Right lobe of liver (tissue), 6 donors: ENCODE data around the gene MED15. TPM values are rescaled to one million over a fixed set of nuclear protein-coding genes. Genes with fewer than 3 reads are reported as not detected.
"Not testable (repeated sequence)": the region's sequence is repeated elsewhere in the genome, so short reads cannot be mapped to it uniquely, and the experiment has no call there.

Source experiments
- ATAC-seq, 4 donors: fragments of 200-7000 bp; cut with Tn5 transposase; one replicate each; pipeline ENCODE4 v1.9.1; 2020; ENCODE audit warnings: mild to moderate bottlenecking in 4 of 4, moderate library complexity in 4 of 4
- DNase-seq, 3 donors: peaks; one replicate each; pipeline ENCODE4 v3.0.0-alpha.2; 2020
- H3K27ac ChIP-seq, 3 donors: fragments of 200-600 bp; one replicate each; pipeline ENCODE4 v1.8.0; 2022
- H3K27me3 ChIP-seq, 2 donors: fragments of 200-600 bp; one replicate each; pipeline ENCODE4 v1.8.0; 2022
- H3K36me3 ChIP-seq, 4 donors: fragments of 200-600 bp; sonication (generic) in 1 of 4; one replicate each; pipeline versions ENCODE4 v1.5.1 to v1.8.0; 2017 to 2022; ENCODE audit warnings: control low read depth in 1 of 4
- H3K4me1 ChIP-seq, 4 donors: fragments of 200-600 bp; sonication (generic) in 1 of 4; one replicate each; pipeline versions ENCODE4 v1.5.1 to v1.8.0; 2017 to 2022; ENCODE audit warnings: control low read depth in 1 of 4
- H3K4me3 ChIP-seq, 3 donors: fragments of 200-600 bp; one replicate each; pipeline ENCODE4 v1.8.0; 2022
- H3K9me3 ChIP-seq, 4 donors: fragments of 200-600 bp; sonication (generic) in 1 of 4; one replicate each; pipeline versions ENCODE4 v1.5.1 to v1.8.0; 2017 to 2022; ENCODE audit warnings: control low read depth in 1 of 4
- CTCF ChIP-seq, 4 donors: fragments of 200-600 bp in 3 of 4; fragments of 450-650 bp in 1 of 4; IDR thresholded peaks; one replicate each; pipeline versions ENCODE4 v1.5.1 to v1.8.0; 2016 to 2022; ENCODE audit warnings: antibody characterized with exemption in 4 of 4, mild to moderate bottlenecking in 2 of 4
- POLR2A ChIP-seq: fragments of 450-650 bp; IDR thresholded peaks from one replicate; pipeline ENCODE4 v1.6.1; 2017; ENCODE audit warnings: antibody characterized with exemption, mild to moderate bottlenecking
- WGBS: methylation state at CpG from one replicate; pipeline ENCODE4 v1.1.6; 2018; ENCODE audit warnings: low coverage, low lambda C conversion rate; ENCODE audit not compliant: insufficient coverage; ENCODE audit errors: missing lambda C conversion rate; 5-methylcytosine and 5-hydroxymethylcytosine counted together
- intact Hi-C, 2 donors: fragments of 100-400 bp; cut with DNase I; formaldehyde crosslinking; loops; one replicate each; pipeline versions ENCODE4 v1.11.2 to v1.14.1; 2022
- total RNA-seq, 6 experiments: library from RNA; depleted of rRNA in 2 of 6; stranded (reverse); fragments of >200 nt in 2 of 6; fragmentation: NEBNext Ultra II Directional in 3 of 6; extraction: Animal tissue kit (Norgen Biotek cat#: 25700) in 3 of 6; gene quantifications; one replicate each; pipeline versions ENCODE4 v1.1.0 to v1.2.4, GENCODE V29; 2016 to 2023
- donor health status: DM: no; HTN: yes; CAD: no.
- donor health status: DM: no; HTN: no; CAD: no.
- donor health status: DM: no; HTN: no; CAD: no.
- donor health status: DM: no; HTN: yes; CAD: no.
- donor health status: DM: no; HTN: yes; CAD: no.

The MED15 gene
- total RNA-seq, 6 experiments from 2014 or later, result 15.7 to 34.7 (median 23.6) TPM

GRCh38 chr22:20618488-20618887 is 111.1 kb downstream of the MED15 start:
- no peaks in the 10 kb centered on the region for H3K27me3 ChIP-seq
- DNase-seq (no peak), ATAC-seq (no peak)
- intact Hi-C loops, result loop anchor here in 1 of 2 donors (10.0 kb wide), 1 partner anchor 126 kb away; no protein-coding TSS in a partner anchor
- TF ChIP-seq CTCF (IDR thresholded peaks at IDR 0.05) (no peak), POLR2A (no peak)
- WGBS, result 86% methylated on average over 1 of the region's 4 CpGs
- no peaks in the 10 kb centered on the region for H3K4me1 ChIP-seq
- H3K36me3 ChIP-seq, result no peaks in the 10 kb centered on the region
- H3K9me3 ChIP-seq, result no peaks in the 10 kb centered on the region
- no peak overlapping the region for H3K4me3 ChIP-seq
- H3K27ac ChIP-seq, result no peak overlapping the region

GRCh38 chr22:20619045-20619892 is 111.9 kb downstream of the MED15 start:
- 87% methylated on average over 6 of the region's 8 CpGs for WGBS
- Histone ChIP-seq H3K27me3 (no peaks in the 10 kb centered on the region), H3K4me3 (no peak overlapping the region), H3K4me1 (no peaks in the 10 kb centered on the region), H3K27ac (no peak overlapping the region), H3K9me3 (no peaks in the 10 kb centered on the region), H3K36me3 (no peaks in the 10 kb centered on the region)
- intact Hi-C loops, result loop anchor here in 1 of 2 donors (10.0 kb wide), 1 partner anchor 126 kb away; no protein-coding TSS in a partner anchor
- TF ChIP-seq POLR2A (no peak), CTCF (IDR thresholded peaks at IDR 0.05) (no peak)
- DNase-seq (no peak), ATAC-seq (no peak)

- not testable (repeated sequence) for H3K4me1 ChIP-seq, H3K36me3 ChIP-seq, H3K27ac ChIP-seq, H3K27me3 ChIP-seq, DNase-seq, ATAC-seq, H3K4me3 ChIP-seq, H3K9me3 ChIP-seq
- intact Hi-C loops, result loop anchor here in 1 of 2 donors (10.0 kb wide), 1 partner anchor 125 kb away; no protein-coding TSS in a partner anchor
- WGBS, result 100% methylated on average over 1 of the region's 1 CpG
Measured at GRCh38 chr22:20619893-20620194, 112.4 kb downstream of the MED15 start.

- Histone ChIP-seq H3K4me3 (no peak overlapping the region), H3K27ac (no peak overlapping the region), H3K36me3 (no peaks in the 10 kb centered on the region), H3K27me3 (no peaks in the 10 kb centered on the region), H3K9me3 (no peaks in the 10 kb centered on the region), H3K4me1 (no peaks in the 10 kb centered on the region)
- ATAC-seq, result no peak
- TF ChIP-seq CTCF (IDR thresholded peaks at IDR 0.05) (no peak), POLR2A (no peak)
- intact Hi-C loops, result no loop called here
- WGBS, result 100% methylated on average over 1 of the region's 1 CpG
- DNase-seq, result no peak
Measured at GRCh38 chr22:20621162-20621561, 113.8 kb downstream of the MED15 start.

GRCh38 chr22:20622650-20623339 is 115.4 kb downstream of the MED15 start:
- no peaks in the 10 kb centered on the region for H3K9me3 ChIP-seq
- no peak for TF ChIP-seq CTCF (IDR thresholded peaks at IDR 0.05)
- no peak for TF ChIP-seq POLR2A
- DNase-seq (no peak), ATAC-seq (no peak)
- H3K4me3 ChIP-seq, result no peak overlapping the region
- no peak overlapping the region for H3K27ac ChIP-seq
- no peaks in the 10 kb centered on the region for H3K4me1 ChIP-seq
- 62% methylated on average over 12 of the region's 13 CpGs for WGBS
- no peaks in the 10 kb centered on the region for H3K36me3 ChIP-seq
- intact Hi-C loops, result no loop called here
- no peaks in the 10 kb centered on the region for H3K27me3 ChIP-seq
